AG10803 (cell line): ENCODE measurements around the gene HECTD1.
"Not testable (repeated sequence)": the region's sequence is repeated elsewhere in the genome, so short reads cannot be mapped to it uniquely, and the experiment has no call there.

ENCODE experiments used
- DNase-seq: peaks from one replicate; pipeline ENCODE4 v3.0.0; 2010; ENCODE audit warnings: low read depth
- H3K4me3 ChIP-seq: 2 replicates; pipeline ENCODE4 v1.5.1; 2011; ENCODE audit warnings: mild to moderate bottlenecking, low read length, control low read depth
- TF ChIP-seq, protein P1 (sequence below): conservative IDR thresholded peaks from 2 replicates; pipeline ENCODE4 v1.5.1; 2011; ENCODE audit warnings: mild to moderate bottlenecking, low read length, control low read depth, inconsistent platforms

The HECTD1 gene

DNA sequence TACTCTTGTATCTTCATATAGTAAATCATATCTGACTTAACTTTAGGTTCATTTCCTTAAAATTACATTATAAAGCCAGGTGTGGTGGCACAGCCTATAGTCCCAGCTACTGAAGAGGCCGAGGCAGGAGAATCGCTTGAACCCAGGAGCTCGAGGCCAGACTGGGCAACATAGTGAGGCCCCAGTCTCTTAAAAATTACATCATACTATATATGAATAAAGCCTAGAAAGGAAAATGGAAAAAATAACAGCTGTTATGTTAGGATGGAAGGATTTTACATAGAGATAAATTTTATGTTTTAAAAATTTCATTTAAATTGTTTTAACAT is 4.2 kb downstream of the HECTD1 start:
- TF ChIP-seq, protein P1, sequence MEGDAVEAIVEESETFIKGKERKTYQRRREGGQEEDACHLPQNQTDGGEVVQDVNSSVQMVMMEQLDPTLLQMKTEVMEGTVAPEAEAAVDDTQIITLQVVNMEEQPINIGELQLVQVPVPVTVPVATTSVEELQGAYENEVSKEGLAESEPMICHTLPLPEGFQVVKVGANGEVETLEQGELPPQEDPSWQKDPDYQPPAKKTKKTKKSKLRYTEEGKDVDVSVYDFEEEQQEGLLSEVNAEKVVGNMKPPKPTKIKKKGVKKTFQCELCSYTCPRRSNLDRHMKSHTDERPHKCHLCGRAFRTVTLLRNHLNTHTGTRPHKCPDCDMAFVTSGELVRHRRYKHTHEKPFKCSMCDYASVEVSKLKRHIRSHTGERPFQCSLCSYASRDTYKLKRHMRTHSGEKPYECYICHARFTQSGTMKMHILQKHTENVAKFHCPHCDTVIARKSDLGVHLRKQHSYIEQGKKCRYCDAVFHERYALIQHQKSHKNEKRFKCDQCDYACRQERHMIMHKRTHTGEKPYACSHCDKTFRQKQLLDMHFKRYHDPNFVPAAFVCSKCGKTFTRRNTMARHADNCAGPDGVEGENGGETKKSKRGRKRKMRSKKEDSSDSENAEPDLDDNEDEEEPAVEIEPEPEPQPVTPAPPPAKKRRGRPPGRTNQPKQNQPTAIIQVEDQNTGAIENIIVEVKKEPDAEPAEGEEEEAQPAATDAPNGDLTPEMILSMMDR: no peak
- no peak for DNase-seq
- no peak overlapping the region for H3K4me3 ChIP-seq

DNA sequence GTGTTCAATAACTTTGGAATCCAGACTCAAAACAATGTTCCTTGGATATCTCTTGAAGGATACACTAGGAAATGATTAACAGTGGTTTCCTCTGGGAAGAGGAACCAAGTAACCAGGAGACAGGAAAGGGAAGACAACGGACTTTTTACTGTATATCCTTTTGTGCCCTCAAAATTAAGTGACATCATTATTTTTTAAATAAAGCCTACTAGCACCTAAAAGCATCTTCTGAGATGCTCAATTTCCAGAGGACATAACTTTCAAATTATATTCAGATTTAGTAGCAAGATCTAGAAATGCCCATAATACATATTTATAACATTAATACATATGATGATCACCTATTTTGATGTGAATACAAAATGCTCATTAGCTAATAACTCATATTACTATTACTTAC is 6.5 kb downstream of the HECTD1 start:
- H3K4me3 ChIP-seq: no peak overlapping the region
- TF ChIP-seq, protein P1: no peak
- DNase-seq: no peak

DNA sequence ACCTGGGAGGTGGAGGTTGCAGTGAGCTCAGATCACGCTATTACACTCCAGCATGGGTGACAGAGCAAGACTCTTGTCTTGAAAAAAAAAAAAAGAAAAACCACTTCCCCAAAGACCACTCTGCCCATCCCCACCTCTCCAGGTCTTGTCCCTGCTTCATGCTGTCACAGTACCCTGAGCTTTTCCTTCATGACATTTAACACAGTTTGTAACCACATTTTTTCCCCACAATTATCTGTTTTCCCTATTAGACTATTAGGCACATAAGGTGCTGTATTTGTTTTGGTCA is 6.9 kb downstream of the HECTD1 start:
- no peak for DNase-seq
- TF ChIP-seq, protein P1: no peak
- H3K4me3 ChIP-seq: no peak overlapping the region

DNA sequence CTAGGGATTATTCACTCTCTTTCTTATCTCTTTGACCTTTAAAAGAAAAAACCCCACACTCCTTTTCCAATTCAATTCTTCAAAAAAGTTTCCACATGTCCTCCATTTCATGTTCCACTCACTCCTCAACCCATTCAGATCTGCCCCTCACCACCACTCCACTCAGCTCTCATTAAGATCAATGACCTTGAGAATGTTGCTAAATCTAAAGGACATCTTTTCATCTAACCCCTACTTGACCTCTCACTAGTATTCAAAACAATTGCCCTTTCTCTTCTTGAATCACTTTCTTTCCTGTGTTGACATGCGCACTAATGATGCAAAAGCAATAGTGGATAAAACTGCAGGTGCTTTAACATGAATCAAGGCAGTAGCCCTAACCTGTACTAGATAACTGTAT is 9.9 kb downstream of the HECTD1 start:
- DNase-seq: no peak
- TF ChIP-seq, protein P1: no peak
- no peak overlapping the region for H3K4me3 ChIP-seq

DNA sequence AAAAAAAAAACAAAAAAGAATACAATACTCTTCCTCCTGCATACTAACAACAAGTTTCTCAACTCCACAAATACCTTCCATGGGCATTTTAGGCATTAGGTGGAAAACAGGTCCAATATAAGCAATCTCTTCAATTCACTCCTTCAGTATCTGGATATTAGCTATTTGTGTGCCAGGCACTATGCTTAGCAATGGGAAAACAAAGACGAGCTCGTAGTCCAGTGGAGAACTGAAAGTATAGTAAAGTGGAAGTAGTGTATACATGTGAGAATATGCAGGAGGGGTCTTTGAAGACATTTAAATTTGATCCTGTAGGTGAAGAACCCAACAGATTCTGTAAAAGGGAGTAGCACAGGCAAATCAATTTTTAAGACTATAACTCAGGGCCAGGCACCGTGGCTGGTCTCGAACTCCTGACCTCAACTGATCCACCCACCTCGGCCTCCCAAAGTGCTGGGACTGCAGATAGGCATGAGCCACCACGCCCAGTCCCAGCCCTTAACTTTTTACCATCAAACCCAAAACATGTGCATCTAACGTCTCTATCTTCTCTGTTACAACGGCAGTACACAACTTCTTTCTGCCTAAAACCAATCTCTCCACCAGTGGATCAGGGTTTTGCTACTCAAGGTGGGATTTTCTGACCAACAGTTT is 10.6 kb downstream of the HECTD1 start:
- DNase-seq: no peak
- TF ChIP-seq, protein P1: no peak
- no peak overlapping the region for H3K4me3 ChIP-seq

DNA sequence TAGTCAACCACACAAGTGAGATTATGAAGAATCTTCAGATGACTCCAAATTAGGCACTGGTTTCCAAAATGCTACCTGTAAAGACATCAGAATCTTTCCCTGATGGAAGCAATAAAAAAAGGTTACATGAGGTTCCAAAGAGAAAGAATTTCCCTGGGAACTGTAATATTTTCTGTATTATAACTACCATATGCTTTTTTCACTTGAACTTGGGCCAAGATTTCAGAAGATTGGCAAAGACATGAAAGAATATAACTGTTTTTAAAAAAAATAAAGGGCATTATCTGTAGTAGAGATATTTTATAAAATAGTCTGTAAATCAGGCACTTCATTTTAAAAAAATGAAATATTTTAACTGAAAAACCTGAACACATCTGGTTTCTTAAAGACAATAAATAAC is 12.9 kb downstream of the HECTD1 start:
- H3K4me3 ChIP-seq: no peak overlapping the region
- TF ChIP-seq, protein P1: no peak
- no peak for DNase-seq

DNA sequence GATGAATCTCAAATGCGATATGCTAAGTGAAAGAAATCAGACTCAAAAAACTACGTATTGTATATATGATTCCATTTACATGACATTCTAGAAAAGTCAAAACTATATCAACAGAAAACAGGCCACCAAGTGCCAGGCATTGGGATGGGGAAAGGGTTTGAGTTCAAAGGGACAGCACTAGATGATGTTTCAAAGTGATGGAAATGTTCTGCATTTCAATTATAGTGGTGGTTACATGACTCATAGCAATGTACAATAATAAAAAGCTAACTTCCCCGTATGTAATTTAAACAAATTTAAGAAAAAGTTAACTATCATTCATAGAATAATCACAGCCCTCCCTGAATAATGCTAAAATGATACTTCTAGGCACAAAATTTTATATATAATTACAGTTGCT is 13.5 kb downstream of the HECTD1 start:
- H3K4me3 ChIP-seq: no peak overlapping the region
- TF ChIP-seq, protein P1: no peak
- no peak for DNase-seq

DNA sequence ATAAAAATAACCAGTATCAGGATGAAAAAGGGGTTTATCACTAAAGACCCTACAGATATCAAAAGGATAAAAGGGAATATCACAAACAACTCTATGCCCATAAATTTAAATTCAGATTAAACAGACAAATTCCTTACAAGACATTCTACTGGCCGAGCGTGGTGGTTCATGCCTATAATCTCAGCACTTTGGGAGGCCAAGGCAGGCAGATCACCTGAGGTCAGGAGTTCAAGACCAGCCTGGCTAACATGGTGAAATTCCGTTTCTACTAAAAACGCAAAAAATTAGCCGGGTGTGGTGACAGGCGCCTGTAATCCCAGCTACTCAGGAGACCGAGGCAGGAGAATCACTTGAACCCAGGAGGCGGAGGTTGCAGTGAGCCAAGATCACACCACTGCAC is 15.0 kb downstream of the HECTD1 start:
- not testable (repeated sequence) for H3K4me3 ChIP-seq, DNase-seq
